Panc1 (cell line): ENCODE data around the gene RASGRF2. TPM values are rescaled to one million over a fixed set of nuclear protein-coding genes. Genes with fewer than 3 reads are reported as not detected.

ENCODE experiments used
- ATAC-seq: fragments of 200-7000 bp; cut with Tn5 transposase; 2 replicates; pipeline ENCODE4 v1.9.1; 2020; ENCODE audit warnings: mild to moderate bottlenecking, moderate library complexity
- BruUV-seq: library from RNA; stranded (reverse); fragments of 400-500 nt; replicated peaks from 2 replicates; lab custom pipeline; 2021; lab: Mats Ljungman, UMichigan
- CTCF ChIA-PET: fragments of 300-600 bp; sonication (Branson Sonifier 250); formaldehyde crosslinking; loops from one replicate; lab custom pipeline; 2022; ENCODE audit warnings: antibody characterized with exemption; lab: Charles Lee
- POLR2A ChIA-PET: fragments of 300-600 bp; sonication (Branson Sonifier 250); formaldehyde crosslinking; loops from one replicate; lab custom pipeline; 2022; ENCODE audit warnings: antibody characterized with exemption; lab: Charles Lee
- DNase-seq: peaks from one replicate; pipeline ENCODE4 v3.0.0-alpha.2; 2010; ENCODE audit warnings: low read depth, low spot score
- H3K27ac ChIP-seq: 2 replicates; pipeline ENCODE4 v1.5.1; 2011; ENCODE audit warnings: mild to moderate bottlenecking, low read length, inconsistent platforms
- H3K27me3 ChIP-seq: fragments of 200-500 bp; sonication (Bioruptor generic); 2 replicates; pipeline ENCODE4 v1.6.0; 2014; ENCODE audit warnings: low read length, inconsistent platforms; ENCODE audit not compliant: control insufficient read depth, insufficient read depth
- H3K36me3 ChIP-seq: fragments of 200-500 bp; sonication (Bioruptor generic); 2 replicates; pipeline ENCODE4 v1.5.1; 2014; ENCODE audit warnings: inconsistent platforms, mild to moderate bottlenecking, low read length, moderate library complexity; ENCODE audit not compliant: control insufficient read depth, insufficient read depth
- H3K4me1 ChIP-seq: 2 replicates; pipeline ENCODE4 v1.5.1; 2011; ENCODE audit warnings: inconsistent platforms, mild to moderate bottlenecking, low read length, moderate library complexity; ENCODE audit not compliant: control insufficient read depth, insufficient read depth
- H3K4me3 ChIP-seq, 2 experiments: 2 replicates each; pipeline ENCODE4 v1.5.1; 2011 to 2012; ENCODE audit warnings: low read depth in 2 of 2, low read length in 2 of 2, mild to moderate bottlenecking in 2 of 2, inconsistent platforms in 1 of 2, moderate library complexity in 1 of 2
- H3K9me3 ChIP-seq: fragments of 200-500 bp; sonication (Bioruptor generic); 2 replicates; pipeline ENCODE4 v1.5.1; 2014; ENCODE audit warnings: low read depth, mild to moderate bottlenecking, inconsistent platforms, low read length, moderate library complexity; ENCODE audit not compliant: control insufficient read depth, insufficient read depth
- CTCF ChIP-seq: fragments of 450-650 bp; IDR thresholded peaks from 2 replicates; pipeline ENCODE4 v1.5.1; 2017; ENCODE audit warnings: mild to moderate bottlenecking
- POLR2AphosphoS5 ChIP-seq: IDR thresholded peaks from 2 replicates; pipeline ENCODE4 v1.6.1; 2012; ENCODE audit warnings: mild to moderate bottlenecking, low read depth, low read length, moderate library complexity
- REST ChIP-seq, 2 experiments: IDR thresholded peaks; 2 replicates each; pipeline ENCODE4 v1.6.1; 2011 to 2012; ENCODE audit warnings: low read depth in 2 of 2, control low read depth in 1 of 2, low read length in 1 of 2, mild to moderate bottlenecking in 1 of 2, moderate library complexity in 1 of 2; ENCODE audit not compliant: insufficient read depth in 1 of 2
- SIN3A ChIP-seq: IDR thresholded peaks from 2 replicates; pipeline ENCODE4 v1.6.1; 2012; ENCODE audit warnings: low read depth, mild to moderate bottlenecking, low read length, moderate library complexity, borderline replicate concordance; ENCODE audit not compliant: insufficient read depth
- TCF7L2 ChIP-seq: IDR thresholded peaks from 2 replicates; pipeline ENCODE4 v1.6.1; 2011; ENCODE audit warnings: mild to moderate bottlenecking, low read depth, low read length, inconsistent platforms
- in situ Hi-C: cut with HindIII; loops from 2 replicates; pipeline ENCODE4 v1.10.0; 2016; ENCODE audit warnings: low sequenced_read_pairs, low pct_unique_long_range_greater_than_20kb
- intact Hi-C: fragments of 100-400 bp; cut with micrococcal nuclease; formaldehyde crosslinking; loops from one replicate; pipeline ENCODE4 v1.10.0; 2022; ENCODE audit not compliant: unreplicated experiment
- total RNA-seq: library from RNA; stranded (reverse); gene quantifications from one replicate; pipeline ENCODE4 v1.2.1, GENCODE V29; 2021; ENCODE audit not compliant: unreplicated experiment

Gene RASGRF2
- total RNA-seq, 1 experiment from 2014 or later = 4.7 TPM

- DNase-seq (no peak), ATAC-seq (no peak)
- in situ Hi-C loops (no loop called here), intact Hi-C loops (no loop called here)
- no peak for TF ChIP-seq CTCF
- TF ChIP-seq POLR2AphosphoS5 = no peak
- no peak for TF ChIP-seq TCF7L2
- TF ChIP-seq SIN3A = no peak
- TF ChIP-seq REST (IDR thresholded peaks at IDR 0.05; ENCODE audit: insufficient read depth in 1 of 2, low read depth in 2 of 2, low read length in 1 of 2) = no peak
- no peaks in the 10 kb centered on the region for H3K9me3 ChIP-seq
- no peak overlapping the region for H3K27ac ChIP-seq
- ChIA-PET CTCF (interaction anchor here (0.5 kb wide), 1 partner anchor 200 kb away, joined by 3 read pairs; no protein-coding TSS in a partner anchor), POLR2A (no interaction called here)
- no peak overlapping the region for H3K4me3 ChIP-seq
- no peaks in the 10 kb centered on the region for H3K27me3 ChIP-seq
- H3K36me3 ChIP-seq = no peaks in the 10 kb centered on the region
- no TSS peak for BruUV-seq
- H3K4me1 ChIP-seq = no peaks in the 10 kb centered on the region
Measured at GRCh38 chr5:81014348-81014747, 54.2 kb downstream of the RASGRF2 start.

- no peak overlapping the region for H3K4me3 ChIP-seq
- in situ Hi-C loops = no loop called here
- ATAC-seq = no peak
Measured at GRCh38 chr5:81016116-81016515, 56.0 kb downstream of the RASGRF2 start.

More at GRCh38 chr5:81016116-81016515, 56.0 kb downstream of the RASGRF2 start:
- intact Hi-C loops = no loop called here
- Histone ChIP-seq H3K4me1 (no peaks in the 10 kb centered on the region), H3K36me3 (no peaks in the 10 kb centered on the region), H3K27ac (no peak overlapping the region), H3K9me3 (no peaks in the 10 kb centered on the region), H3K27me3 (no peaks in the 10 kb centered on the region)
- ChIA-PET POLR2A (no interaction called here), CTCF (no interaction called here)
- TF ChIP-seq CTCF (no peak), REST (IDR thresholded peaks at IDR 0.05; ENCODE audit: insufficient read depth in 1 of 2, low read depth in 2 of 2, low read length in 1 of 2) (no peak), POLR2AphosphoS5 (no peak)
- no peak for DNase-seq
- no TSS peak for BruUV-seq
